GM21381 (cell line): Measurements from ENCODE around the gene CTDP1.

ENCODE experiments used
- ATAC-seq: cut with Tn5 transposase; IDR thresholded peaks from one replicate; pipeline ENCODE4 v1.9.1; 2021; ENCODE audit warnings: mild to moderate bottlenecking, moderate library complexity; ENCODE audit not compliant: unreplicated experiment

The CTDP1 gene

DNA sequence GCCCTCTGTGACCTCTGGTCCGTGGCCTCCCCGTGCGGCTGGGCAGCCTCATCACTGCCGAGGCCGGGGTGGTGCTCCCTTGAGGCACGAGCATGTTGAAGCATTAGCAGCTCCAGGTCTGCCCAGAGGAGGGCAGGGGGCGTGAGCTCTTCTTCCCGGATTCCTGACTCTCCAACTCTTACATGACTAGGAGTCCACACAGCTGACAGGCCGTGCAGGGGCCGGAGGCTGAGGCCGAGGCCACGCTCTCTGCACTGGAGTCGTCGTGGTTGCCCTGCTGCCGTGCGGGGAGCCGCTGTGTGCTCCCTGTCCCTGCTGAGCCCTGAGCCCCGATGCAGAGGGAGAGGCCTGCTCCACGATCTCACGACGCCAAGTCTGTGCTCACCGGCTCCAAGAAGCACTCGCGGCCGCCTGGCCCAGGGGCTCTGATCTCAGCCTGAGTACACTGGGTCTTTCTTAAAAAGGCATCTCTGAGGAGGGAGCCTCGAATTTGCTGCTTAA is 98.7 kb downstream of the CTDP1 start:
- ATAC-seq, result no peak

- ATAC-seq, result no peak
These were observed 99.6 kb downstream of the CTDP1 start for GRCh38 chr18:79779021-79779699.

GRCh38 chr18:79779700-79780190 is 100.1 kb downstream of the CTDP1 start:
- ATAC-seq, result no peak

DNA sequence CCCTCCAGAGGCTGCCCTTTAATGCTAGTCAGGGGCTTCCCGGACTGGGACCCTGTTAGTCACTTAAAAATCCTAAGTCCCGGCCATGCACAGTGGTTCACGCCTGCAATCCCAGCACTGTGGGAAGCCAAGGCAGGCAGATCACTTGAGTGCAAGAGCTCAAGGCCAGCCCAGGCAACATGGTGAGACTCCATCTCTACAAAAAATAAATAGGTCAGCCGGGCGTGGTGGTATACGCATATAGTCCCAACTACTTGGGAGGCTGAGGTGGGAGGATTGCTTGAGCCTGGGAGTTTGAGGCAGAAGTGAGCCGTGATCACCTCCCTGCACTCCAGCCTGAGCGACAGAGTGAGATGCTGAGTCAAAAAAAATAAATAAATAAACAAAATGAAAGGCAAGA is 100.9 kb downstream of the CTDP1 start:
- ATAC-seq, result no peak

DNA sequence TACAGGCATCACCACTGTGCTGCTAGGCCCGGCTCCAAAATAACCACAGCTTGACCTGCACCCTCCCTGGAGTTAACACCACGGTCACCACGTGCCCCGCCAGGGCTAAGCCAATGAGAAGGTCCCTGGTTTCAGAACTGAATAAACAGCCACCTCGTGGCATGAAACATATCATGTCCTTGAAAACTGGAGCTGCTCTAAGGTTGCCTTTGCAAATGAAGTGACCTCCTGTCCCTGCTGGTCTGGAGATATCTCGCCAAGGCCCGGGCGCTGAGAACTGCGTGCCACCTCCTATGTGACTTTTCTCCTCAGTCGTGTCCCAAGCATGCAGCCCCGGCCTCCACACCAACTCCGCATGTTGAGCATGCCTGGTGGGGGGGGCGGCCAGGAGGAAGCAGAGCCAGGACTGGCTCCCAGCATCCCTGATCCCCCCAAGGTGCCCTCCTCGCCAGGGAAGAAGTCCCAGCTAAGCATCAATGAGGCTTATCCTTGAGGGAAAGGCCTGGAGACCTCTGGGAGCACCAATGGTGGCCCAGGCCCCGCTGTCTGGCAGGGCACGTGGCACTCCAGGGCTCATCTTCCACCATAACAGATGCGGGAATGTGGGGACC is 101.8 kb downstream of the CTDP1 start:
- ATAC-seq, result no peak

DNA sequence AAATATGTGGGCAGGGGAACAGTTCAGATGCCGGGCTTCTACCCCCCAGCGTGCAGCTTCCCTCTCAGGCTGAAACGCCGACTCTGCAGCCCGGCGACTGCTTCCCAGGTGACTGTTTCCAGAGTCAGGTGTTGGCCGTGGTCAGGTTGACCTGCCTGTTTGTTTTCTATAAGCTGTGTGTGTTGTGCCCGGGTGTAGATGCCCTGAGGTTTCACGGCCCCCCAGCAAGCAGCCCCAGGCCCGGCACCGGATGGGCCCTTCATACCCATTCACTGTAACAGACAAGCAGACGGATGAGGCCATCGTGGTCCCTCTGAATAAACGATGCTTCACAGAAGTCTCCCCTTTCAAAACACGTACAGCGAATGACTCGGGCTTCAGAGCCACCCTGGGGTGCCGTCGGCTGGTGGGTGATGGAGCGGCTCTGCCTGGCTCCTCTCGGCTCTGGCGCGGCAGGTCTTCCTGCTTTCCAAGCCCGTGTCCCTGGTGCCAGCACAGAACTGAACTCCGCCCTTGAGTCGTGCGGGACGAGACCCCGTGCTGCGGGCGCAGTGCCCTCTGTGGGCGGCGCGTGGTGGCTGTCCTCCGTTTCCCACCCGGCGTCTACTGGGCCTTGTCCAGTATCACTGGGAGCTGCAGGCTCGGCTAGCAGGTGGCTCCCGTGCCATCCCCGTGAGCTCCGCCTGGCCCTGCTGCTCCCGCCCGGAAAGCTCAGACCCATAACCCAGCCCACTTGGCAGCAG is 103.1 kb downstream of the CTDP1 start:
- no peak for ATAC-seq

DNA sequence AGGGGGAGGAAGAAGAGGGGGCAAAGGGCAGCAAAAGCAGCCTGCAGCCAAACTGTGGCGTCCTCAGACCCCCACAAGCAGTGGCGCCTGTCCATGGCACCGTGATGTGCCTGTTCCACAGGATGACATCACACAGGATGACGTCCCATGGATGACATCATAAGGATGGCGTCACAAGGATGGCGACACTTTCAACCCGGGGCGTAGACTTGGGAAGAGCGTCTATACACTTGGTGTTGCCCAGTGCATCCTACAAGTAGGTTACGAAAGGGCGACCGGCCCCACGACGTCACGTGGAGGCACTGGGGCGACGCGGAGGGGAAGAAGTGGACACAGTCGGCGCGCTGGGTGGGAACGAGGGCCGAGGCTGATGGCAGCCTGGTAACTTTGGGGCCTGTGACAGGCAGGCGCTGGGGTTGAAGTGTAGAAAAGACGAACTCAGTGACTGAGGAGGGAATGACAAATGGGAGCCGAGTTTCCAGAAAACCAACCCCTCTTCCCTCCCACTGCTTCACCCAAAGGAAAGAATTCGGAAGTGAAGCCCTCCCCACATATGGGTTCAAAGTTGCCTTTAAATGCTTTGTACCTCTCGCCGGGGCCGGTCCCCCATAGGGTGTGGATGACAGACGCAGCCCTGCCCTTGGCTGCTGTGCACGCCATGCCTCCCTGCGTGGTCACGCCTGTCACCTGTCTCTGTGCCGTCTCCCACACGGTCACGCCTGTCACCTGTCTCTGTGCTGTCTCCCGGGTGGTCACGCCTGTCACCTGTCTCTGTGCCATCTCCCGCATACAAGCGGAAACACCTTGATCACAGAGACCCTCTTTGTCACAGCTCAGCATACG is 104.7 kb downstream of the CTDP1 start:
- ATAC-seq, result no peak

- no peak for ATAC-seq
These were observed 105.6 kb downstream of the CTDP1 start for GRCh38 chr18:79784965-79785770.

DNA sequence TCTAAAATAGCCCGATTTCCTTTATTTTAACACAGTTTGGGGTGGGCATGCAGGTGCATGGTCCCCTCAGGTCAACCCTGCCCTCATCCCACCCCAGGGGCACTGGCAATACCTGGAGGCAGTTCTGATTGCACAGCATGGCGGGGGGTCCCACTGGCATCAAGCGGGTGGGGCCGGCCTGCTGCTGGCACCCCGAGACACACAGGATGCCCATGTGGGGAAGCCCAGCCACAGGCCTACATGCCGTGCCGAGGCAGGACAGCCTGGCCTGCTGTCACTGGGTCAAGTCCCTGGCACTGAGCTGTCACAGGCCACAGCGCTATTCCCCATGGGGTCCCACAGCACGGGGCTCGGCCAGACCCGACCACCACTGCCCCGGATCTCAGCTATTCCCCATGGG is 106.2 kb downstream of the CTDP1 start:
- no peak for ATAC-seq

- no peak for ATAC-seq
These were observed 106.7 kb downstream of the CTDP1 start for GRCh38 chr18:79786304-79786703.

- no peak for ATAC-seq
These were observed 107.4 kb downstream of the CTDP1 start for GRCh38 chr18:79786786-79787526.

GRCh38 chr18:79787527-79787864 is 107.9 kb downstream of the CTDP1 start:
- ATAC-seq, result no peak

- no peak for ATAC-seq
These were observed 108.5 kb downstream of the CTDP1 start for GRCh38 chr18:79787865-79788733.

GRCh38 chr18:79788734-79789085 is 109.1 kb downstream of the CTDP1 start:
- ATAC-seq, result no peak

DNA sequence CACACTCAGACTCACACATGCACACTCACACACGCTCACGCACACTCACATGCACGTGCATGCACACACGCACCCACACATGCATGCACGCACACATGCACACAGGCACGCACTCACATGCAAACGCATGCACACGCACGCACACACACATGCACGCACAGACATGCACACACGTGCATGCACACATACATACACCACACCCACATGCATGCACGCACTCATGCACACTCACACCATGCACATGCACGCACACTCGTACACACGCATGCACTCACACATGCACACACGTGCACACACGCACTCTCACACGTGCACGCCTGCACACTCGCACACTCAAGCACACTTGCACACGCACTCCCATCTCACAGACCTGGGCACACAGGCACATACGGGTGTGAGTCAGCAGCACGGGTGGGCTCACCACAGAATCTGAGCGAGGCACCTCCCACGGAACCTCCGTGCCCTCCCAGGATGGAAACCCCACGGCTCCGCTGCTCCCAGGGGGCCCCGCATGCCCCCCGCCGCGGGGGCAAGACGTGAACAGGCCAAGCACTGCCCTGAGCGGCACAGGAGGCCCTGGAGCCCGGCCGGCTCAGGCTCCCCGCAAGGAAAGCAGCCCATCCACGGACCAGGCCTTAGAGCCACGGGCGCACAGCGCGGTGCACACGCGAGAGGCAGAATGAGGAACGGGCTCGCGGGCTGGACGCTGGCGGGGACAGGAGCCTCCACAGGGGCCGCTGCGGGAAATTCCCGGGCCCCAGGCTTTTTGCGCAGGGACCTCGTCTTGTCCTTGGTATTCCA is 109.7 kb downstream of the CTDP1 start:
- ATAC-seq, result no peak

DNA sequence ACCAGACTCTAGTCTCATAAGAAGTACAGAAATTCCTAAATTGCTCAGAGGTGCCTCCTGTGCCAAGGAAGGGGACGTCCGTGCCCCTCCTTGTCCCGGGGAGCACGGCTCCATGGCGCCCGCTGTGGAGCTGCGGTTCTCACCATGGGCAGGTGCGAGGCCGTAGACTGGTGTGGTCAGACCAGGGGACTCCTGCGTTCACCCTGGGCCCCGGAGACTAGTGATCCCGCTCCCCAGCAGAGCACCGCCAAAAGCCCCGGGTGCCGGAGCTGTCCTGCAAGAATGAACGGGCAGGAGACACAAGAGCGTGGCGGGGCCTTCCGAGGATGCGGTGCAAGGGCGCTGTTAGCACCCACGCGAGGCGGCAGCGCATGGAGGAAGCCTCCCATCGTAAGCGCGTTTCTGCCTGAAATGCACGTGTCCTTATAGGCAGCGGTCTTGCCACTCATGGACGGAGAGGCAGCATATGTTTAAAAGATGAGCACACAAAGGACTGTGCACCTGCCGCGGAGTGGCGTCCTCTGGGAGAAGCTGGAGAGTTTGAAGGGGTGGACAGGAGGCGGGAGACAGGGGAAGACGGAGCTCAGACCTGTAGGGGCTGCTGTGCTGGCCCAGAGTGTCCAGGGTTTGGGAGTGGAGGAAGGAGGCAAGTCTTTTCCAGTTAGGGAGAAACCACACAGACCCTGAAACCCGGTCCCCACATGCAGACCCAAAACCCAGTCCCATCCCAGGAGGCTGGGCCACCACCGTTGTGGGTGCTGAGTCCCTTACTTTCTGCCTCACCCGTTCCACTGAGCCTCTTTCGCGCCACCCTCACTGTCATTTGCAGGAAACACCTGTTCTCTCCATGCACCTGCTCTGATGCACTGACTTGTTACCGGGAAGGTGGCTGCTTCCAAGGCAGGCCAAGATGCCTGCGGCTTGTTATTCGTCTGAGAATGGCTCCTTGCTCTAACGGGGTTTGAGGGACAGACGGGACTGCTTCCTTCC is 110.6 kb downstream of the CTDP1 start:
- no peak for ATAC-seq
